GM12878 (cell line): ENCODE results near the gene EHF. TPM values are rescaled to one million over a fixed set of nuclear protein-coding genes. Genes with fewer than 3 reads are reported as not detected.

ENCODE experiments used
- ATAC-seq: fragments of 200-7000 bp; cut with Tn5 transposase; 3 replicates; pipeline ENCODE4 v1.9.1; 2020; ENCODE audit warnings: mild to moderate bottlenecking, moderate library complexity
- BruUV-seq: library from RNA; stranded (reverse); fragments of 400-500 nt; replicated peaks from 2 replicates; lab custom pipeline; 2021; lab: Mats Ljungman, UMichigan
- CTCF ChIA-PET: fragments of 300-600 bp; sonication (Branson Sonifier 250); formaldehyde crosslinking; extraction: SDS; loops from one replicate; lab custom pipeline; 2021; ENCODE audit warnings: inconsistent platforms; lab: Yijun Ruan, JAX
- POLR2A ChIA-PET: fragments of 350-600 bp; formaldehyde crosslinking; extraction: SDS; loops from one replicate; lab custom pipeline; 2021; ENCODE audit warnings: inconsistent platforms; lab: Charles Lee
- RAD21 ChIA-PET: fragments of 300-600 bp; sonication (Branson Sonifier 250); formaldehyde crosslinking; loops from one replicate; lab custom pipeline; 2023; ENCODE audit warnings: antibody characterized with exemption; ENCODE audit not compliant: unreplicated experiment; lab: Charles Lee
- SMC1A ChIA-PET: fragments of 300-600 bp; sonication (Branson Sonifier 250); formaldehyde crosslinking; loops from one replicate; lab custom pipeline; 2023; ENCODE audit not compliant: unreplicated experiment, uncharacterized antibody; lab: Charles Lee
- DNase-seq: peaks from one replicate; pipeline ENCODE4 v3.0.0-alpha.2; 2011; ENCODE audit warnings: low read depth, low spot score
- FAIRE-seq: peaks from 3 replicates; lab custom pipeline; 2011; peaks lifted over from hg19 to GRCh38; lab: Jason Lieb, UNC
- H2AFZ ChIP-seq: 2 replicates; pipeline ENCODE4 v1.6.0; 2011; ENCODE audit warnings: low read depth, low read length, control low read depth; ENCODE audit not compliant: control insufficient read depth
- H3K27ac ChIP-seq: 2 replicates; pipeline ENCODE4 v1.5.1; 2011; ENCODE audit warnings: control low read depth; ENCODE audit not compliant: control insufficient read depth, insufficient read depth
- H3K27me3 ChIP-seq, 2 experiments: replicated peaks in 1 of 2; 2 replicates each; pipeline versions ENCODE4 v1.6.0 to v1.6.1; 2011; ENCODE audit warnings: low read length in 1 of 2; ENCODE audit not compliant: control insufficient read depth in 2 of 2, insufficient read depth in 2 of 2
- H3K36me3 ChIP-seq, 2 experiments: 2 replicates each; pipeline ENCODE4 v1.5.1; 2011; ENCODE audit warnings: low read length in 1 of 2; ENCODE audit not compliant: control insufficient read depth in 2 of 2, insufficient read depth in 2 of 2
- H3K4me1 ChIP-seq: 2 replicates; pipeline ENCODE4 v1.6.1; 2011; ENCODE audit warnings: mild to moderate bottlenecking, low read length, moderate library complexity, mixed read lengths; ENCODE audit not compliant: control insufficient read depth, insufficient read depth
- H3K4me2 ChIP-seq: 2 replicates; pipeline ENCODE4 v1.6.0; 2011; ENCODE audit warnings: control low read depth; ENCODE audit not compliant: control insufficient read depth, insufficient read depth
- H3K4me3 ChIP-seq: fragments of 200-600 bp; sonication (generic); 2 replicates; pipeline ENCODE4 v1.5.1; 2016
- H3K79me2 ChIP-seq: 2 replicates; pipeline ENCODE4 v1.6.0; 2011; ENCODE audit warnings: low read length; ENCODE audit not compliant: control insufficient read depth, insufficient read depth
- H3K9ac ChIP-seq: 2 replicates; pipeline ENCODE4 v1.8.0; 2011; ENCODE audit warnings: low read length, control low read depth, mixed read lengths; ENCODE audit not compliant: control insufficient read depth, insufficient read depth
- H3K9me3 ChIP-seq: replicated peaks from 3 replicates; pipeline ENCODE4 v1.5.1; 2011; ENCODE audit warnings: mild to moderate bottlenecking, low read length; ENCODE audit not compliant: control insufficient read depth, insufficient read depth
- H4K20me1 ChIP-seq: 2 replicates; pipeline ENCODE4 v1.6.0; 2011; ENCODE audit not compliant: control insufficient read depth, insufficient read depth
- EP300 ChIP-seq, 2 experiments: fragments of 150-350 bp in 1 of 2; IDR thresholded peaks; 2 replicates each; pipeline ENCODE4 v1.6.1; 2011 to 2012; ENCODE audit warnings: low read depth in 2 of 2, low read length in 2 of 2, borderline replicate concordance in 1 of 2, improper control_type of control experiment in 1 of 2, inconsistent platforms in 1 of 2; ENCODE audit not compliant: control insufficient read depth in 1 of 2
- MAX ChIP-seq: IDR thresholded peaks from 2 replicates; pipeline ENCODE4 v1.6.1; 2012; ENCODE audit warnings: low read depth, low read length, improper control_type of control experiment
- MYC ChIP-seq: IDR thresholded peaks from 2 replicates; pipeline ENCODE4 v1.6.1; 2011; ENCODE audit warnings: mild to moderate bottlenecking, low read length, moderate library complexity, inconsistent platforms; ENCODE audit not compliant: insufficient read depth, insufficient replicate concordance, insufficient read length, severe bottlenecking
- RAD21 ChIP-seq: IDR thresholded peaks from 2 replicates; pipeline ENCODE4 v1.6.1; 2011; ENCODE audit warnings: mild to moderate bottlenecking, low read depth, low read length, moderate library complexity; ENCODE audit not compliant: insufficient read depth
- SUZ12 ChIP-seq: fragments of 200-600 bp; sonication (generic); IDR thresholded peaks from one replicate; pipeline ENCODE4 v1.6.1; 2018; ENCODE audit warnings: antibody characterized with exemption, mild to moderate bottlenecking; ENCODE audit not compliant: unreplicated experiment
- TCF12 ChIP-seq: IDR thresholded peaks from 2 replicates; pipeline ENCODE4 v1.6.1; 2011; ENCODE audit warnings: low read depth, mild to moderate bottlenecking, low read length
- WGBS: methylation state at CpG from one replicate; pipeline ENCODE4 v1.1.6; 2016; ENCODE audit warnings: low lambda C conversion rate; ENCODE audit not compliant: insufficient replicate concordance, insufficient coverage; ENCODE audit errors: missing lambda C conversion rate; 5-methylcytosine and 5-hydroxymethylcytosine counted together
- in situ Hi-C: fragments of 300-500 bp; cut with MboI; formaldehyde crosslinking; loops from 9 replicates; pipeline ENCODE4 v1.14.3; 2018; ENCODE audit warnings: mixed read lengths
- intact Hi-C: fragments of 100-400 bp; cut with micrococcal nuclease; formaldehyde crosslinking; loops from one replicate; pipeline ENCODE4 v1.14.2; 2022; ENCODE audit not compliant: unreplicated experiment
- polyA plus RNA-seq, 11 experiments: library from polyadenylated mRNA; depleted of rRNA in 4 of 11; unstranded in 6 of 11; stranded (reverse) in 5 of 11; fragments of >200 nt; fragmentation: Nextera tagmentation in 4 of 11; fragmentation: Illumina TruSeq in 1 of 11; extraction: Ambion mirVana in 4 of 11; extraction: Trizol in 1 of 11; gene quantifications; 1 replicate in 1 of 11; 2 replicates in 10 of 11; pipeline versions ENCODE4 v1.2.1 to v1.2.3, GENCODE V29; 2011 to 2016; ENCODE audit warnings: inconsistent platforms in 2 of 11, missing spikeins in 2 of 11, low read depth in 1 of 11
- total RNA-seq, 4 experiments: library from RNA; depleted of rRNA in 3 of 4; stranded (reverse); fragments of >200 nt in 3 of 4; fragmentation: Illumina TruSeq in 1 of 4; extraction: Trizol in 1 of 4; gene quantifications; 2 replicates each; pipeline versions ENCODE4 v1.2.1 to v1.2.3, GENCODE V29; 2013 to 2021

Gene EHF
- total and polyA plus RNA-seq, 10 of the 15 experiments (the other 5 are each of a cell fraction or from before 2014, with no cell fraction given), result 0.04 to 0.33 (median 0.06) TPM; not detected in 6

DNA sequence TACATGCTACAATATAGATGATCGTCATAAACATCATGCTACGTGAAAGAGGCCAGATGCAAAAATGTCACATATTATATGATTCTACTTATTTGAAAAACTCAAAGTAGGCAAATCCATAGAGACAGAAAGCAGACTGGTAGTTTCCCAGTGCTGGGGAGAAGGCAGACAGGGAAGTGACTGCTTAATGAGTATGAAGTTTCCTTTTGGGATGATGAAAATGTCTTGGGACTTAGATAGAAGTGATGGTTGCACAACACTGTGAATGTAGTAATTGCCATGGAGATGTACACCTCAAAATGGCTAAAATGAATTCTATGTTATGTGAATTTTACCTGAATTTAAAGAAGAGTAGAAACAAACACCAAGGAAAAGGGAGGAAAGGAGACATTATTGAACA is 45.2 kb upstream of the EHF start (continued):
- TF ChIP-seq MYC, result no peak
- no peak for TF ChIP-seq TCF12
- TF ChIP-seq MAX, result no peak
- no peak for TF ChIP-seq EP300 (IDR thresholded peaks at IDR 0.05; ENCODE audit: borderline replicate concordance in 1 of 2, control insufficient read depth in 1 of 2, low read depth in 2 of 2, low read length in 2 of 2)
- TF ChIP-seq, all 136 proteins: peak for 0

DNA sequence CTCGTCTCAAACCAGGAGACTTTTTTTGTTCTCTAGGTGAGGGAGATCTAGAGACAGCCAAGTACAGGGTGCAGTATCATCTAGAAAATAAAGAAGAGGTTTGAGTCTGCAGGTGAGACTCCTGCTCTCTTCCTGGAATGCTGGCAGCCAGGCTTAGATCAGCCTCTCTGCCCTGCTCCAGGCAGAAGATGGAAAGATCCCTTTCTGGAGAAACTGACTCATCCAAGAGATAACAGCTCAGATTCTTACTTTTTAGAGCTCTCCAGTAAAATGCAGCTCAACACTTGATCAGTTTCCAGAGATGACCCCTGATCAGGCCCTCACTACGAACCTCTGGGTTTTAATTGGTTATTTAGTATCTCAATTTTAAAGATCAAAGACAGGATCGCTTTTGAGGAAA is 44.6 kb upstream of the EHF start:
- in situ Hi-C loops (no loop called here), intact Hi-C loops (no loop called here)
- H3K9me3 ChIP-seq, result no peaks in the 10 kb centered on the region
- ChIA-PET POLR2A (no interaction called here), SMC1A (interaction anchor here (0.9 kb wide), 1 partner anchor 9 kb away, joined by 3 read pairs; no protein-coding TSS in a partner anchor), CTCF (no interaction called here), RAD21 (no interaction called here)
- no peaks in the 10 kb centered on the region for H3K4me1 ChIP-seq
- FAIRE-seq, result no peak
- H3K9ac ChIP-seq, result no peak overlapping the region
- H3K79me2 ChIP-seq, result no peaks in the 10 kb centered on the region
- H2AFZ ChIP-seq, result no peak overlapping the region
- BruUV-seq, result no TSS peak
- ATAC-seq, result no peak
- H3K27ac ChIP-seq, result no peak overlapping the region
- TF ChIP-seq SUZ12, result no peak
- TF ChIP-seq RAD21, result no peak
- no peaks in the 10 kb centered on the region for H3K36me3 ChIP-seq
- WGBS, result 6% methylated on average over 3 of the region's 3 CpGs
- no peak overlapping the region for H3K4me3 ChIP-seq
- no peak overlapping the region for H3K4me2 ChIP-seq
- no peaks in the 10 kb centered on the region for H4K20me1 ChIP-seq
- peaks cover 0 to 3% of the 10 kb centered on the region in 2 experiments; a peak in 2 of 4 replicates for H3K27me3 ChIP-seq
- no peak for DNase-seq
